G401.6 (cell line): ENCODE results near the gene ZNF773.
"Not testable (repeated sequence)": the region's sequence is repeated elsewhere in the genome, so short reads cannot be mapped to it uniquely, and the experiment has no call there.

Experiments
- FAIRE-seq: peaks from 2 replicates; lab custom pipeline; 2012; peaks lifted over from hg19 to GRCh38; lab: Jason Lieb, UNC

Gene ZNF773

DNA sequence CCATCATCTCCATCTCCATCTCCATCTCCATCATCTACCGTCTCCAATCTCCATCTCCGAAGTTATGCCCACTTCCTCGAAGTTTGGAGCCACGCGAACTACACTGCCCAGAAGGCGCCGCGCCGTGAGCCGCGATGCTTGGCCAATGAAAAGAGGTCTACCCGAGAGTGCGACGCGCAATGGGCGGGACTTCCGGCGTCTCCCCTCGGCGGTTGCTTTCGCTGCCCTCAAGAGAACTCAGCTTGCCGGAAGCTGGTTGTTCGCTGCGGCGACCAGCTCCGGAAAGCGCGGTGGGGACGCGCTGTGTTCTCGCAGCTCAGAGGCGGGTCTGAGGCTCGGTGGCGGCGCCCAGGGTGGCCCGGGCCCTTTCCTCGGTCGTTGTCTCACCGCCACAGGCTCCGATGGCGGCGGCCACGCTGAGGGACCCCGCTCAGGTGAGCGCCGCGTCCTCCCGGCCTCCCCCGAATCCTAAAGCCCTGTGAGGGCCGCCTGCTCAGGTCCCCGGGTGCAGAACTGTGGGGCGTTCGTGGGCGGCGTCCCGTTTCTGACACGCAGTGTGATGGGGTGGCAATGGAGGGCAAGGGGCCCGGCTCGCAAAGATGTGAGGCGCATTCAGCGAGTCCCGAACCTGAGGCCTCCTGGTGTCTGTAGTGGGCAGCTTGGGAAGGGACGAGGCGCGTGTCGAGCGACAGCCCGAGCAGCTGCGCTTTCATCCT, at the start of gene ZNF773:
Gene ZNF773, plus strand, starts transcription at position 259 of the 716 bp plus-strand sequence. Its CDS starts 143 bp downstream, at position 402.
- peak; percentile 73 for FAIRE-seq

DNA sequence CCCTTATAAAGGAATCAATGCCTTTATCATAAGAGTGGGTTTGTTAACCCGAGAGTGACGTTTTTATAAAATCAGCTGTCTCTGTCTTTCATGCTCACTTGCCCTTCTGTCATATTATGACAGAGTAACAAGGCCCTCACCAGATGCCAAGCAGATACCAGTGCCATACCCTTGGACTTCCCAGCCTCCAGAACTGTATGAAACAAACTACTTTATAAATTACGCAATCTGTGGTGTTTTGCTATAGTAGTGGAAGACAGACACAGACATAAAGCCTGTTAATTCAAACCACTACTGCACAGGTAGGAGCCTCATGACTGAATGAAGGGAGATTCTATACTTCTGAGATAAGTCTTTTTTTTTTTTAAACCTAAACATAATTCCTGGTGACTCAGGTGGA, 47.4 kb upstream of the ZNF773 start:
- FAIRE-seq = no peak

DNA sequence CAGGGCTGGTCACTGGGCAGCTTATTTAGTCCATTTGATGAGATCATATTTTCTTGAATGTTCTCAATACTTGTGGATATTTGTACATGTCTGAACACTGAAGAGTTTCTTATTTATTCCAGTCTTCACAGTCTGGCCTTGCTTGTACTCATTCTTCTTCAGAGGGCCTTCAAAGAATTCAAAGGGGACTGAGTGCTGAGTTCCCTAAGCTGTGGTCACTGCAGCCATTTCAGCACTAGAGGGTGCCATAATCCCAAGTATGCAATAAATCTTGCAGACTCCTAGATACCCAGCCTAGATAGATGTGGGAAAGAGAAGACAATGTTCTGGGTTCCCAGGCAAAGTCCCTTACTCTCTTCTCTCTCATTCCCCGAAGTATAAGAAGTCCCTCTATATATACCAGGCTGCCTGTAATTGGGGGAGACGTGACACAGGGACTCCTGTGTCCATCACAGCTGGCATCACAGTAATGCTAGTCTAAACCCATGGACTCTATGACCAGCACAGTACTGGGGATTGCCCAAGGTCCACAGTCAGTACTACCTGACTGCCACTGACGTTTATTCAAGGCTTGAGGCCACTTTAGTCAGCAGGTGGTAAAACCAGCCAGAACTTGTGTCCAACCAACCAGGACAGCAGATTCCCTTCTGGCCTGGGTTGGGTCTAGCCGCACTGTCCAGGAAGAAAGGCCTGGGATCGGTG, 33.9 kb upstream of the ZNF773 start:
- peak; percentile 17 for FAIRE-seq

DNA sequence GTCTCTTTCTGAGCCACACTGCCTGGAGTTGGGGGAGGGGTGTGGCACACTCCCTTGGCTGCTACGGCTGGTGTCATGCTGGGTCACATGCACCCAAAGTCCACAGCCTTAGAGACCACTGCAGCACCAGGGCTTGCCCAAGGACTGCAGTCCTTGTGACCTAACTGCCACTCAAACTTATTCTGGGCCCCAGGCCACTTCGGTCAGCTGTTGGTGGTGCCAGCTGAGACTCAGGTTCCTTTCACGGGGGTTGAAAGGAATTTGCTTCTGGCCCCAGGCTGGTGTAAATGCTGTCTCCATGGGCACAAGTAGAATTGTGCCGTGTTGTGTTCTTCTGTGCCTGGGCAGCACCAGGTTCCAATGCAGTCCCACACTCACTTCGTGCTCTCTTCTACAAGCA, 33.2 kb upstream of the ZNF773 start:
- FAIRE-seq = no peak

DNA sequence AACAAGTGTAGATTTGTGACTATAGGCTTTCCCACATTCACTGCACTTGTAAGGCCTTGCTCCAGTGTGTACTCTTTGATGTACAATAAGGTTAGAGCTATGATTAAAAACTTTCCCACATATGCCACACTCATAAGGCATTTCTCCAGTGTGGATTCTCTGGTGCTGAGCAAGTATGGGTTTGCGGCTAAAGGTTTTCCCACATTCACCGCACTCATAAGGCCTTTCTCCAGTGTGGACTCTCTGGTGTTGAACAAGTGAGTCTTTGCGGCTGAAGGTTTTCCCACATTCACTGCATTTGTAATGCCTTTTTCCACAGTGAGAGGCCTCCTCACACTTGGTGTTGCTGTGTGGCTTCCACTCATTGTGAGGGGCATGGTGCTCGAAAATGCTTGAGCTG, 26.1 kb upstream of the ZNF773 start:
- no peak for FAIRE-seq

DNA sequence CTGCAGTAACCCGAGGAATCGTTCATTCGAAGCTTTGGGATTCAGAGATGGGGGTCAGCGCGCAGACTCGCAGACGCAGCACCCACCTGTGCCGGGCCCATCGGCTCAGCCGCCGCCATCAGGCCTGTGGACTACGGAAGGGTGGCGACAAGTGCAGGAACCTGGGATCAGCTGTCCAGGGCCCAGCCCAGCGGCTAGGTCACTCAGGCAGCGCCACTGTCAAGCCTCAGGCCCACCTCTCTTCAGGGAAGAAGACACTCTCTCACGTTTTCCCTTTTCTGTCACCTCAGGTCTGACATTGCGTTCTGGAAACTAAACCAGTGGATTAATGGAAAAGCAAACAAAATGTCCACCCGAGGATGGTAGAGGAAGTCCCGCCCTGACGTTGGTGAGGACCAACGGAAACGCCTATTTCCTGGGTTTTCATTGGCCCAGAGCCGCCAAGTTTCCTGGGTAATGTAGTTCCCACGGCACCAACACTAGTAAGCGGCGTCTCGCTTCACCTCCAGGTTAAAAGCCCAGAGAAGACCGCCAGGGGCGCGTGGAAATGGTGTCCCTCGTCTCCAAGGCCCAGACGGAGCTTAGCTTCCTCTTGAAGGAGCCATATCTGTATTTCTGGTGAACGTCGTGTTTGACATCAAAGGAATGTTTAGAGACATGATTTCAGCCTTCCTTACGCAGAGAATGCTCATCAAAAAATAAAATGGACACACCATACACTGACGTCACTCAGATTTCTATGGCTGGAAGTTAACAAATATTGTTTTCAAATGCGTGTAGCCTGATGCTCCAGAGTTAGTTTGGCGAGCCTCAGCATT, 22.3 kb upstream of the ZNF773 start, which contains the start of gene ZNF772:
Gene ZNF772, minus strand, starts transcription at position 376 of the 818 bp plus-strand sequence. Its CDS starts 257 bp downstream, at position 119.
- FAIRE-seq = peak; percentile 96

DNA sequence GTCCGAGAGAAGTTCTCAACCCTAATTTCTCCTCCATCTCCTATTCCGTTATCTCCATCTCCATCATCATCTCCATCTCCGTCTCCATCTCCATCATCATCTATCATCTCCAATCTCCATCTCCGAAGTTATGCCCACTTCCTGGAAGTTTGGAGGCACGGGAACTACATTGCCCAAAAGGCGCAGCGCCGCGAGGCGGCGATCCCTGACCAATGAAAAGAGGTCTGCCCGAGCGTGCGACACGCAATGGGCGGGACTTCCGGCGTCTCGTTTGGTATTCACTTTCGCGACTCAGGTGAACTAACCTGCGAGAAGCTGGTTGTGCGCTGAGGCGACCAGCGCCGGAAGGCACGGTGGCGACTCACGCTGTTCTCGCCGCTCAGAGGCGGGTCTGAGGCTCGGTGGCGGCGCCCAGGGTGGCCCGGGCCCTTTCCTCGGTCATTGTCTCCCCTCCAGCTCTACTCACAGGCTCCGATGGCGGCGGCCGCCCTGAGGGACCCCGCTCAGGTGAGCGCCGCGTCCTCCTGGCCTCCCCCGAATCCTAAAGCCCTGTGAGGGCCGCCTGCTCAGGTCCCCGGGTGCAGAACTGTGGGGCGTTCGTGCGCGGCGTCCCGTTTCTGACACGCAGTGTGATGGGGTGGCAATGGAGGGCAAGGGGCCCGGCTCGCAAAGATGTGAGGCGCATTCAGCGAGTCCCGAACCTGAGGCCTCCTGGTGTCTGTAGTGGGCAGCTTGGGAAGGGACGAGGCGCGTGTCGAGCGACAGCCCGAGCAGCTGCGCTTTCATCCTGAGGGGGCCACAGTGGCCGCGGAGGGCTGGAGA, 12.1 kb upstream of the ZNF773 start, which contains the start of gene ZNF419:
Gene ZNF419, plus strand, starts transcription at position 274 of the 822 bp plus-strand sequence. Its CDS starts 201 bp downstream, at position 475.
- peak; percentile 91 for FAIRE-seq

DNA sequence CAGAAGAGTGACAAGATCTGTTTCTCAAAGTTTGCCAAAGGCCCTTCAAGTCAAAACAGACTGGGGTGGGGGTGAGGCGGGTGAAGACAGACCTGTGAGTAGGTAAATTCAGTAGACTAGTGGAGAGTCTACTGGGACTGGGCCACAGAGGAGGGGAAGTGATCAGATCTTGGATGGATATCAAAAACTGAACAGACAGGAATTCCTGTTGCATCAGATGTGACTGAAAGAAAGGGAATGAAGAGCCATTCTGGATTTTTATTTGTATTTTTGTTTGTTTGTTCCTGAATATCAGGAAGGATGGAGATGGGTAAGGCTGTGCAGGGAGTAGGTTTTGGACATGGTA, 11.5 kb upstream of the ZNF773 start:
- not testable (repeated sequence) for FAIRE-seq

DNA sequence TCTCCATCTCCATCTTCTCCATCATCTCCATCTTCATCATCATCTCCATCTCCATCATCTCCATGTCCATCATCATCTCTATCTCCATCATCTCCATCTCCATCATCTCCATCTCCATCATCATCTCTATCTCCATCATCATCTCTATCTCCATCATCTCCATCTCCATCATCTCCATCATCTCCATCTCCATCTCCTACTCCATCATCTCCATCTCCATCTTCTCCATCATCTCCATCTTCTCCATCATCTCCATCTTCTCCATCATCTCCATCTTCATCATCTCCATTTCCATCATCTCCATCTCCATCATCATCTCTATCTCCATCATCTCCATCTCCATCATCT, 432 bp upstream of the ZNF773 start:
- not testable (repeated sequence) for FAIRE-seq

DNA sequence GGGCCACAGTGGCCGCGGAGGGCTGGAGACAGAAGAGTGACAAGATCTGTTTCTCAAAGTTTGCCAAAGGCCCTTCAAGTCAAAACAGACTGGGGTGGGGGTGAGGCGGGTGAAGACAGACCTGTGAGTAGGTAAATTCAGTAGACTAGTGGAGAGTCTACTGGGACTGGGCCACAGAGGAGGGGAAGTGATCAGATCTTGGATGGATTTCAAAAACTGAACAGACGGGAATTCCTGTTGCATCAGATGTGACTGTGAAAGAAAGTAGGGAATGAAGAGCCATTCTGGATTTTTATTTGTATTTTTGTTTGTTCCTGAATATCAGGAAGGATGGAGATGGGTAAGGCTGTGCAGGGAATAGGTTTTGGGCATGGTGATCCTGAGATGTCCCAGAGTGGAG, 662 bp downstream of the ZNF773 start:
- not testable (repeated sequence) for FAIRE-seq

DNA sequence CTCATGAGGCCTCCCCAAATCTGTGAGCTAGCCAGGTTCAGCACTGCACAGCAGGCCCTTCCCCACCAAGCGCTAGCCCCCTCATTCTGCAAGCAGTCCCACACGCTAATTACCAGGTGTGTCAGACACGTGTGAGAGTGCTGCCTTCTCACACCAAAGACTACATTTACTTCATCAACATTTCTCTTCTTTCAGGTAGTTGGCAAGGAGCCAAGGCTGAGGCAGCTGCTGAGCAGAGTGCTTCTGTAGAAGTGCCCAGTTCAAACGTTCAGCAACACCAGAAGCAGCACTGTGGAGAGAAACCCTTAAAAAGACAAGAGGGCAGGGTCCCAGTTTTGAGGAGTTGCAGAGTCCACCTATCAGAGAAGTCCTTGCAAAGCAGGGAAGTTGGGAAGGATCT, 6.4 kb downstream of the ZNF773 start:
- FAIRE-seq = no peak

DNA sequence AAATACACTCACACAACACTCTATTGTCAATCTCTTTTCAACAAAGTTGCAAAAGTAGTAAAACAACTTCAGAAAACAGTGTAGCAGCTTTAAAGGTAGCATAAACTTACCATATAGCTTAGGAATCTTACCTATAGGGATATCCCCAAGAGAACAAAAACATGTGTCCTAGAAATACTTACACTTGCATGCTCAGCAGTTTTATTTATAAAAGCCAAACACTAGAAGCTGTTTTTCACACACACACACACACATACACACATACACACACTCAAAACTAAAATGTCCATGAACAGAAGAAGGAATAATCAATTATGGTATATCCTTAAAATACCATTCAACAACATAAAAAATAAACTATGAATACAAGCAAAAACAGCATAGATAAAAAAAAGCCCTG, 11.7 kb downstream of the ZNF773 start:
- no peak for FAIRE-seq

DNA sequence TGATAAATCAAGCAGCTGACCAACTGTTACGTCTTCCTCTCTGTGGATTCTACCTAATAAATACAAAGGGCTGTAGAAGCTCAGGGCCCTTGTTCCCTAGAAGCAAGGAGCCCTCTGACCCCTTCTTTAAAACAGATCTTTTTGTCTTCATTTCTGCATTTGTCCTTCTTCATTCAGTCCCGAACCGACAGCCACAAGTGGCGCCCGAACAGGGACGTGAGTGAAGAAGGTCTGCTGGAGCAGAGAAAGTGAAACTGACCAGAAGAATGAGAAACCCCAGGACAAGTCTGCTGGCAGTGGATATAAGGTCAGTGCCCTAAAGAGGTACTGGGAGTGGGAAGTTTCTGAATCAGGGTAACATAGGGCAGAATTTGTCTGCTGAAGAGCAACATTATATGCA, 13.1 kb downstream of the ZNF773 start:
- FAIRE-seq = no peak

DNA sequence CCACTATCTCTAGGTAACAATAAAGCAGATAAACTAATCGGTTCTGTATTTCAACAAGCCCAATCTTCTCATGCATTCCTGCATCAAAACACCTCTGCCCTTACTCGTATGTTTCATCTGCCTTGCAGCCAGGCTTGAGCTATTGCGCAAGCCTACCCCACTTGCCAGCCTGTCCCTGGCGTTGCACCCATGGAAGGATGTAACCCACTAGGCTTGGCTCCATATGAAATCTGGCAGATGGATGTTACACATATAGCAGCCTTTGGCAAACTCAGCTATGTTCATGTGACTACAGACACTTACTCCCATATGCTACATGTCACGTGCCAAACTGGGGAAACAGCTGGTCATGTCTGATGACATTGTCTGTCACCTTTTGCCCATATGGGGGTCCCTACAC, 15.5 kb downstream of the ZNF773 start:
- FAIRE-seq = no peak

DNA sequence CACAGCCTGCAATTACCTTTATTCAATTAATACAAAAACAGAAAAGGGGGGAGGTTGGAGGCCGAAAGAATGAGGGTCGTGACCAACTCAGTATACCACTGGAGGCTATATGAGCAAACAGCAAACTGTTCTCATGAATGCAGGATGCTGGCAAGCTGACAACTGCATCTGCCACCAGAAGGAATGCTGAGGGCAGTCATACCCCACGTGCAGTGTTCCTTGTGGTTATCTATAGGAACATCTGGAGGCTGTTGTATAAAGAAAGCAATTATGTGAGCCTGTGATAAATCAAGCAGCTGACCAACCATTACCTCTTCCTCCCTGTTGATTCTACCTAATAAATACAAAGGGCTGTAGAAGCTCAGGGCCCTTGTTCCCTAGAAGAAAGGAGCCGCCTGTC, 18.3 kb downstream of the ZNF773 start:
- FAIRE-seq = not testable (repeated sequence)

DNA sequence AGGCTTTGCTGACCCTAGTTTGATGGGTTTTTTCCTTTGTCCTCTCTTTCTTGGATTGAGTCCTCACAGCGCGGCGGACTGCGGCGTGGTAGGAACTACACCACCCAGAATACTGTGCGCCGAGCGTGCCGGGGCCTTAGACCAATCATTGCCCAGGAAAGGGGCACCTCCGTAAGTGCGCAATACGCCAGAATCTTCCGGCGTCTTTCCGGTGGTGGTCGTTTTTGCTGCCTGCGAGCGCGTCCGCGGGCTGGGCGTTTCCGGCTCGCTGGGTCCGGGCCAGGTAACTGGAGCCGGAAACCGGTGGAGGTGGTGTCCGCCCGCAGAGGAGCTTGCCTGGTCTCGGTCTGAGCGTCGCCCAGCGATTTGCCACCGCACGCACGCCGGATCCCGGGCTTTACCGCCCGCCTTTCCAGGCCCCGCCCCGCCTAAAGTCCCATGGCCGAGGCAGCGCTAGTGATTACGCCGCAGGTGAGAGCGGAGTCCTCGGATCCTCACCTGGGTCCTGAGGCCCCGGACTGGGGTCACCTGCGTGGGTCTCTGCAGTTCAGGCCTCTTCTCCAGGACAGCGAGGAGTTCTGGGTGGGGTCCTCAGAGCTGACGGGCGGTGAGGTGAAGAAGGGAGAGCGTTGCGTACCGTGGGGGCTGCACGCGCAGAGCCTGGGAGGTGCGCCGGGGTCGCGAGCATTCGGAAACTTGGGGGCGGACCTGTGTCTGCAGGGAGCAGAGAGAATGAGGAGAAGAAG, 27.6 kb downstream of the ZNF773 start, which contains the start of gene ZNF549:
Gene ZNF549, plus strand, starts transcription at position 221 of the 746 bp plus-strand sequence. Its CDS starts 218 bp downstream, at position 439.
- peak; percentile 96 for FAIRE-seq

DNA sequence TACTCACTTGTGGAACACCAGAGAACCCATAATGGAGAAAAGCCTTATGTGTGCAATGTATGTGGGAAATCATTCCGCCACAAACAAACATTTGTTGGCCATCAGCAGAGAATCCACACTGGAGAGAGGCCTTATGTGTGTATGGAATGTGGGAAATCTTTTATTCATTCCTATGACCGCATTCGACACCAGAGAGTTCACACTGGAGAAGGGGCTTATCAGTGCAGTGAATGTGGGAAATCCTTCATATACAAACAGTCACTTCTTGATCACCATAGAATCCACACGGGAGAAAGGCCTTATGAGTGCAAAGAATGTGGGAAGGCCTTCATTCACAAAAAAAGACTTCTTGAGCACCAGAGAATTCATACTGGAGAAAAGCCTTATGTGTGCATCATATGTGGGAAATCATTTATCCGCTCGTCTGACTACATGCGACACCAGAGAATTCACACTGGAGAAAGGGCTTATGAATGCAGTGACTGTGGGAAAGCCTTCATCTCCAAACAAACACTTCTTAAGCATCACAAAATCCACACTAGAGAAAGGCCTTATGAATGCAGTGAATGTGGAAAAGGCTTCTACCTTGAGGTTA, 38.3 kb downstream of the ZNF773 start:
- no peak for FAIRE-seq

DNA sequence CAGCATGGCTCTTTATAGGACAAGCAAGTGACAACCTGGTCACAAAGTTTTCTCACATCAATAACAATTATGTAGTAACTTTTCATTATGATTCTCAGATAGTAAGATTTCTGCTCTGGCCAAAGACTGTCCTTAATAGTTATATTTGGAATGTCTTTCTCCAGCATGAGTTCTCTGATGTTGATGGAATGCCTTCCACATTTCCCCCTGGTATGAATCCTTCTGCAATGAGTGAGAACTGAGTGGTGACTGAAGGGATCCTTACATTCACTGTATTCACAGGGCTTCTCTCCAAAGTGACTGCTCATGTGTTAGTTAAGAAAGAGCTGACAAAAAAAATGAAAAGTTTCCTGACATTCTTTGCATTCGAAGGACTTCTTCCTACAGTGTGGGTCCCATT, 46.8 kb downstream of the ZNF773 start:
- no peak for FAIRE-seq

DNA sequence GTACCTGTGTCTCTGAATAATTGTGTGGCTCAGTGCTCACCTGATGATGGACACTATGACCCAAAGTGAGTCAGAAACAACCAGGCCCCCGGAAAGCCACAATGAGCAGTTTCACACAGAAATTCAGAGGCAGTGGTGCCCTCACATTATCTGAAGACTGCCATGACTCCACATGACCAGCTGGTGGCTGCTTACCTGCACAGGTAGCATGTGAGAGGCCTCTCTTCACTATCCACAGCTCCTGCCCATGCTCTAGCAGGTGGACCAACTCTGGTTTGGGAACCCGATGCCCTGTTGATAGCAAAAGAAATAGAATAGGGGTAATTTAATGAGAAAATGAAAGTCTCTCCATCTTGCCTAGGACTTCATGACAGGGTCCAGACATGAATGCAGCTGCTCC, 52.7 kb downstream of the ZNF773 start:
- FAIRE-seq = no peak

DNA sequence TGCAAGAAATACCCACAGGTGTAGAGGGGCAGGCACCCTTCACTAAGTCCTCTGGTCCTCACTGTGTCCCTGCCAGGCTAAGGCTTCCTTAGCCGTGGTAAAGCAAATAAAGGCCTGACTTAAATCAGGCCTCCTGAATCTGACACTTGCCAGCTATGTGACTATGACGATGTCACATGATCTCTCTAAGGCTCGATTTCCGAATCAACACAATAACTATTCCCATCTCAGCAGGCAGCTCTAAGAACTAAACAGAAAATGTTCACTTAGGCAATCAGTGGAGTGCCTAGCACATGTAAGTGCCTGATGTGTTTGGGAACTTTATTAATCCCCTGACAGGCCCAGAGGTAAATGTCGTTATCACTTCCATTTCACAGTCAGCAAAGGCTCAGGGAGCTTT, 57.9 kb downstream of the ZNF773 start:
- no peak for FAIRE-seq
